Stimulated activated CD4-positive, alpha-beta T cell treated with anti-CD3 and anti-CD28 coated beads, Interleukin-1b, Interleukin-23, amount 100 ng/mL, for 24 hours (primary cell): ENCODE data around the gene CD2AP.
"Not testable (repeated sequence)": the region's sequence is repeated elsewhere in the genome, so short reads cannot be mapped to it uniquely, and the experiment has no call there.

Experiments
- DNase-seq, 4 experiments: peaks; one replicate each; pipeline ENCODE4 v3.0.0-alpha.2; 2020; ENCODE audit warnings: low read depth in 4 of 4, low spot score in 1 of 4

CD2AP gene

DNA sequence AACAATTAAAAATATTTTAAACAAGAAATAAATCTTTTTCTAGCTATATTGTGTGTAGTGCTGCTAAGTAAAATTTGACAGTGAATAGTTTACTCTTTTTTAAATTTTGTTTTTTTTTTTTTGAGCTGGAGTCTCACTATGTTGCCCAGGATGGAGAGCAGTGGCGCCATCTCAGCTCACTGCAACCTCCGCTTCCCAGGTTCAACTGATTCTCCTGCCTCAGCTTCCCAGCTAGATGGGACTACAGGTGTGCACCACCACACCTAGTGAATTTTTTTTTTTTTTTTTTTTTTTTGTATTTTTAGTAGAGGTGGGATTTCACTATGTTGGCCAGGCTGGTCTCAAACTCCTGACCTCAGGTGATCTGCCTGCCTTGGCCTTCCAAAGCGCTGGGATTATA lies 75.7 kb downstream of the CD2AP start:
- not testable (repeated sequence) for DNase-seq

GRCh38 chr6:47556459-47556858 lies 78.9 kb downstream of the CD2AP start:
- not testable (repeated sequence) for DNase-seq

DNA sequence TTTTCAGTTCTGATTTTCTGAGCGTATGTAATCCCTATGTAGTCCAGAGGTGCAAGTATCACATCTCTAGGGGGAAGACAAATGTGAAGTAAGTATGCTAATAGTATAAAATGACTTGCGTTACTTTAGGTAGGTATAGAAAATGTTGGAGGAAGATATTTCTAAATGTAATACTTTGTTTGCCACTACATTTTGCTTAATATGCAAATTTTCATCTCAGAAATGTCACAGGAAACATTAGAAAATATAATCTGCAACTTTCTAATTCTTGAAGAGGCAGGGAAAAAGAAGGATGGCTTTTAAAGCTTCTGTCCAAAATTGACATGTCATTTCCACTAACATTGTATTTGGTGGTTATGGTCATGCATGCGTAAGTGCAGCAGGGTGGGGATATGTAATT lies 85.6 kb downstream of the CD2AP start:
- DNase-seq: no peak

DNA sequence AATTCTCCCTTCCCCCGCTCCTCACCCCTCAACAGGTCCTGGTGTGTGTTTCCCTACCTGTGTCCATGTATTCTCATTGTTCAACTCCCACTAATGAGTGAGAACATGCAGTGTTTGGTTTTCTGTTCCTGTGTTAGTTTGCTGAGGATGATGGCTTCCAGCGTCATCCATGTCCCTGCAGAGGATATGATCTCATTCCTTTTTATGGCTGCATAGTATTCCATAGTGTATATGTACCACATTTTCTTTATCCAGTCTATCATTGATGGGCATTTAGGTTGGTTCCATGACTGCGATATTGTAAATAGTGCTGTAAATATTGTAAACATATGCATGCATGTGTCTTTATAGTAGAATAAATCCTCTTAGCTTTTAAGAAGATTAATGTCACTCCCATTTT lies 89.0 kb downstream of the CD2AP start:
- DNase-seq: not testable (repeated sequence)

GRCh38 chr6:47567586-47567985 lies 90.0 kb downstream of the CD2AP start:
- no peak for DNase-seq

- no peak for DNase-seq
These were observed 93.9 kb downstream of the CD2AP start for GRCh38 chr6:47571488-47571887.

- no peak for DNase-seq
These were observed 95.5 kb downstream of the CD2AP start for GRCh38 chr6:47573109-47573508.

GRCh38 chr6:47574789-47575188 lies 97.2 kb downstream of the CD2AP start:
- DNase-seq: no peak

DNA sequence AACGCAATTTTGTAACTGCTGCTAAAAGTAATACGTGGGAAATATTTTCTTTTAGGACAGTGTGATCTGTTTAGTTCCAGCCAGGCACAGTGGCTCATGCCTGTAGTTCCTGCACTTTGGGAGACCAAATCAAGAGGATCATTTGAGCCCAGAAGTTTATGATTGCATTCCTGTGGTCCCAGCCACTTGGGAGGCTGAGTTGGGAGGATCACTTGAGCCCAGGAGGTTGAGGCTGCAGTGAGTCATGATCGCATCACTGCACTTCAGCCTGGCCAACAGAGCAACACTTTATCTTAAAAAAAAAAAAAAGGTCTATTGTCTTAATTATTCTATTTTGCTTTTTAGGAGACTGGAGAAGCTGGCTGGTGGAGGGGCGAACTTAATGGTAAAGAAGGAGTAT lies 101.5 kb downstream of the CD2AP start:
- no peak for DNase-seq

DNA sequence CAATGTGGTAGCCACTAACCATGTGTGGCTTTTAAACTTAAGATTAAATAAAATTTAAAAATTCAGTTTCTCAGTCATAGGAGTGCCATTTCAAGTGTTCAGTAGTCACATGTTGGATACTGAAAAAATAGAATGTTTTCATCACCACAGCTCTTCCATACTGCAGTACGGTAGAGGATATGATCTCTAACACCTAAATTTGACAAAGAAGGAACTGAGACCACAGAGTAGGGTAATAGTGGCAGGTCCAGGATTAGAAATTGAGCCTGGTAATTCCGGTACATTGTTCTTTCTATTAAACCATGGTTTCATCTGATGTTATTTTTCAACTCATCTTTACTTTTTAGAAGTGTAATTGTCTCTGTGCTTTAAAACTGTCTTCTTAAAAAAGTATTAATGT lies 104.0 kb downstream of the CD2AP start:
- no peak for DNase-seq

GRCh38 chr6:47587493-47587892 lies 109.9 kb downstream of the CD2AP start:
- DNase-seq: no peak

- DNase-seq: no peak
These were observed 114.7 kb downstream of the CD2AP start for GRCh38 chr6:47592131-47592840.

- DNase-seq: no peak
These were observed 116.4 kb downstream of the CD2AP start for GRCh38 chr6:47593979-47594378.

GRCh38 chr6:47595785-47596184 lies 118.2 kb downstream of the CD2AP start:
- no peak for DNase-seq

DNA sequence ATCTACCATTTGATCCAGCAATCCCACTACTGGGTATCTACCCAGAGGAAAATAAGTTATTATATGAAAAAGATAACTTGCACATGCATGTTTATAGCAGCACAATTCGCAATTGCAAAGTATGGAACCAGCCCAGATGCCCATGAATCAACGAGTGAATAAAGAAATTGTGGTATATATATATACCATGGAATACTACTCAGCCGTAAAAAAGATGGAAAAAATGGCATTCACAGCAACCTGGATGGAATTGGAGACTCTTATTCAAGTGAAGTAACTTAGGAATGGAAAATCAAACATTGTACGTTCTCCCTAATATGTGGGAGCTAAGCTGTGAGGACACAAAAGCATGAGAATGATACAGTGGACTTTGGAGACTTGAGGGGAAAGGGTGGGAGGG lies 120.8 kb downstream of the CD2AP start:
- no peak for DNase-seq

- DNase-seq: no peak
These were observed 121.9 kb downstream of the CD2AP start for GRCh38 chr6:47599512-47599911.

- no peak for DNase-seq
These were observed 125.6 kb downstream of the CD2AP start for GRCh38 chr6:47603227-47603626.

DNA sequence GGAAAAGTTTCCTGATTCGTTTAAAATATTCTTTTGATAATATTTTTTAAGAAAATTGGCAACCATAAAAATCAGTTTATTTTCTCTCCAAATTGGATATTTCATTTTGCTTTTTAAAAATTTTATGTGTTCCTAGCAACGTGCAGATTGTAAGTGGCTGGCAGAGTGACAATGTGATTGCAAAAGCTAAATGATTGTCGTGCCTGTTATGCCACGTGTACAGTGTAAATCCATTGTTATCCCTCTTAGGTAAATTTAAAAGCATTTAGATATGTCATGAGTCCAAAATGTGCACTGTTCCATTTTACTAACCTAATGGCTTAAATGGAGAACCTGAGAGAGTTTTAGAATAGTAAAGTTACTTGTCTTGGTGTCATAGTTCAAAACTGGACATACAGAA lies 126.4 kb downstream of the CD2AP start:
- no peak for DNase-seq

DNA sequence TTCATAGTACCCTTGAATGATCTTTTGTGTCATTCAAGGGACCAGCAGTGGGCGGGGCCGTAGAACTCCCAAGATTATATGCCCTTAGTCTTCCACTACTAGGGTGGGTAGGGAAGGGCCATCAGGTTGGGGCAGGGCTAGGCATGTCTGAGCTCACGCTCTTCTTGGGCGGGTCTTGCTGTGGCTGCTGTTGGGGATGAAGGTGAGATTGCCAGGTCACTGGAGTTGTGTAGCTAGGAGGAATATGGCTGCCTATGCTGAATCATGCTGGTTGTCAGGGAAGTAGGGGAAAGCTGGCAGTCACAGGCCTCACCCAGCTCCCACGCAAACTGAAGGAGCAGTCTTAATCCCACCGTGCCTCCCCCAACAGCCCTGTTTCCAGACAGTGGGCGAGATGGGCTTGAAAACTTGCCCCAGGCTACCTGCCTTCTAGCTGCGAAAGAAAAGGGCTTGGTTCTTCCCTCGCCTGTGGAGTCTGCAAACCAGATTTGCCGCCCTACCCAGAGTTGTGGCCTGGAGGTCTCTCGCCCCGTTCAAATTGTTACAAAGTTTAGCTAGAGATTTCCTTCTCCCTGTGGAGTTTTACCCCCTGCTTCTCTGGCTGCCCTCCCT lies 144.4 kb downstream of the CD2AP start:
- DNase-seq: no peak

- DNase-seq: no peak
These were observed 149.2 kb downstream of the CD2AP start for GRCh38 chr6:47626782-47627181.

DNA sequence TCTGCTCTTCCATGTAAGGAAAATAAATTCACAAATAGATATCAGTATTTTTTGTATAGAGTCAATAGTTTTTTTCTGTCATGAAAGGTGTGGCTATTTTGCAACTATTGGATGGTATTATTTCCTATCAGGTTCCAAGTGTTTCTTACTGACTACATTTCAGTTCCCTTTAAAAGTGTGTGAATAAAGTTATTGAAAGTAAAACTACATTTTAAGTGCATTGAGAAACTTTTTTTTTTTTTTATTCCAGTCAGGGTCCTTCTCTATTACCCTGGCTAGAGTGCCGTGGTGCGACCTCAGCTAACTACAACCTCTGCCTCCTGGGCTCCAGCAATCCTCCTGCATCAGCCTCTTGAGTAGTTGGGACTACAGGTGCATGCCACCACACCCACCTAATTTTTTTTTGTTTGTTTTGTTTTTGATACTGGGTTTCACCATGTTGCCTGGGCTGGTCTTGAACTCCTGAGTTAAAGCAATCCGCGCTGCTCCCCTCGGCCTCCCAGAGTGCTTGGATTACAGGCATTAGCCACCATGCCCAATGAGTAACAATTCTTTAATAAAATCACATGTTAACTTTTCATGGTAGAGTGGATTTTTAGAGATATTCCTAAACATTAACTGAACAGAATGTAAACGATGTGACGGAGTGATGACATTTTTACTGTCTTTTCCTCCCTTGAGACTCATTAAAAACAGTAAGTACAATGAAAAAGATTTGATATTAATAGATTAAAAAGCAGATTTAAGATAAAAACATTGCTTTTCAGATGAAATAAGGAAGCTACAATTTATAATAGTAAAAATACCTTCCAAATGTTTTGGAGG lies 151.1 kb downstream of the CD2AP start:
- no peak for DNase-seq

- DNase-seq: no peak
These were observed 152.4 kb downstream of the CD2AP start for GRCh38 chr6:47629954-47630353.
